ENCODE data around the gene WDR70.
"Not testable (repeated sequence)": the region's sequence is repeated elsewhere in the genome, so short reads cannot be mapped to it uniquely, and the experiment has no call there.

Gene WDR70

DNA sequence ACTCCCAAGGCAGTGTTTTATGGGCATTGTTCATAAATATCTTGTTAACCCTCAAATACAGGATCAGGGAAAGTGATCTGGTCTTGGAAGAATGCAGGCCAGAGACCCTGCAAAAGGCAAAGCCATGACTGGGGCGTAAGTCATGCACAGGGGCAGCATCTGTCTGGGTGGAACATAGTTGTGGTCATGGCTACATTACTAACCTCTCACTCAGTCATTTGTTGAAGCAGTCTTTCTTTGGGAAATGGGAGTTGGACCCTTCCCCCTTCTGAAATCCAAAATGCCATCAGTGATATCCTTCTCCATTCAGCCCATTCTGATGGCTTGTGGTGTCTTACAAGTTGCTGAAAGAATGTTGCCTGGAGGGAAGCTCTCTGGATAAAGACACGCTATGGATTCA lies 392.6 kb downstream of the WDR70 start:
- no peak for DNase-seq

DNA sequence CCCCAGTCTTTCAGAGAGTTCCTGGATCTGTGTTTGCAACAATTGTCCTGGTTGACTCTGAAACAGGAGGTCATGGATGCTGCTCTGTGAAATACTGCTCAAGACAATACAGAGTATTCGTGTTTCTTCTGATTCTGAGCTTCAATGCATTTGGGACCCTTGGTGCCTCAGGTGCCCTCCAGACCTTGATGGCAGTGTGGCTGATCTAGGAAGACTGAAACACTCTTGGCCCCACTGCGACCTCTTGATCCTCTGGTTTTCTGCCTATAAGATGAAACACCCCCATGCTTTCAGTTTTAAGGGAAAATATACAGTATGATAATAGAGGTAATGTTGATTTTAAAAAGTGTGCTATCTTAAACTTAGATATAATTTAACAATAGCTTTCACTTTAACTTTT lies 393.1 kb downstream of the WDR70 start:
- no peak for DNase-seq

DNA sequence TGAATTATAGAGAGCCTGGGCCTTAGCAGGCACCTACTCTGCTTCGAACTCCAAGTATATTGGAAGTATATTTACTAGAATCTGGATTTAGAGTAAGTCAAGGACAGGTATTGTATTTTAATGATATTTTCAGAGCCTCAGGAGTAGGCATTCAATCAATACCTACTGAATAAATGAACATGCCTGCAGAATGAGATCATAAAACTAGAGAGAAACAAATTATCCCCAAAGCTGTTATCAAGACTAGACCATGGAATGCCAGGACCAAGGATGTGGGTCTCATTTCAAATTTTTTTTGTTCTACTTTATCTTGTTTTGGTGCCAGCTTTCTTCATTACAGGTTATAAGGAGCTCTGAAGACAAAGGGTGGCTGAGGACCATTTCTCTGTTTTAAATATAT lies 394.7 kb downstream of the WDR70 start:
- no peak for DNase-seq

DNA sequence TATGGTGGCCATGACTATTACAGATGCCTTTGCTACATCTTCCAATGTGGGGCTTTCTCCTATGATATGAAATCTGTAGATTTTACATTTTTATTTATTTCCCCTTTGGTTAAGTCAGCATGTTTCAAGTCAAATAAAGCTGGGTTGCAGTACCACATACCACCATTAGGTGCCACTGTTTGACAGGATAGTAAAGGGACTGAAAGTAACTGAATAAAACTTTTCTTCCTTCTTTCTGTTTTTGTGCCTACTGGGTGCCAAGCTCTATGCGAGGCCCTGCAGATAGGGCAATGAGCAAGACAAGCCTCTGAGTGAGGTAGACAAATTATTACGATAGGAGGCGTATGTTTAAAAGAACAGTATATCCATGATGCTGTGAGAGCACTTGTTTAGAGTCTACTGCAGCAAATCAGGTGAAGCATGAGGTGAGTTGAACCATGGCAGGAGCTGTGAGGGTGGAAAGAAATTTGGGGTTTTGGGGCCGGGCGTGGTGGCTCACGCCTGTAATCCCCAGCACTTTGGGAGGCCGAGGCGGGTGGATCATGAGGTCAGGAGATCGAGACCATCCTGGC lies 395.9 kb downstream of the WDR70 start:
- DNase-seq, result no peak

DNA sequence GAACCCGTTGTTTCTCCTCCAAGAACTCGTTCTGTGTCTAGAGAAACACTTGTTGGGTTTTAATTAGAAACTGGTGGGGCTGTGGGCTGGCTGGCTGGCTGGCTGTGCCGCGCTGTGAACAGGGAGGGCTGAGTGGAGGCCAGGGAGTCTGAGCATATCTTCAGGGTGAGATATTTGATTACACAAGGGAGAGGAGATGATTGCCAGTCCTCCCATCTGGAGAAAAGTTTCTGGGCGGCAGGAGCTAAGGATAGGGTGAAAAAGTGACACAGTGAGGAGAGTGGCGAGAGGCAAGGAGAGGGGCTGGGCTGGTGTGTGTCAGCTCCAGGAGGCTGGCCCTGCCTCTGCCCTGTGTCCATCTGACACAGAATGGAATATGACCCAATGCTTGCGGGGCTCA lies 397.7 kb downstream of the WDR70 start:
- DNase-seq, result no peak

DNA sequence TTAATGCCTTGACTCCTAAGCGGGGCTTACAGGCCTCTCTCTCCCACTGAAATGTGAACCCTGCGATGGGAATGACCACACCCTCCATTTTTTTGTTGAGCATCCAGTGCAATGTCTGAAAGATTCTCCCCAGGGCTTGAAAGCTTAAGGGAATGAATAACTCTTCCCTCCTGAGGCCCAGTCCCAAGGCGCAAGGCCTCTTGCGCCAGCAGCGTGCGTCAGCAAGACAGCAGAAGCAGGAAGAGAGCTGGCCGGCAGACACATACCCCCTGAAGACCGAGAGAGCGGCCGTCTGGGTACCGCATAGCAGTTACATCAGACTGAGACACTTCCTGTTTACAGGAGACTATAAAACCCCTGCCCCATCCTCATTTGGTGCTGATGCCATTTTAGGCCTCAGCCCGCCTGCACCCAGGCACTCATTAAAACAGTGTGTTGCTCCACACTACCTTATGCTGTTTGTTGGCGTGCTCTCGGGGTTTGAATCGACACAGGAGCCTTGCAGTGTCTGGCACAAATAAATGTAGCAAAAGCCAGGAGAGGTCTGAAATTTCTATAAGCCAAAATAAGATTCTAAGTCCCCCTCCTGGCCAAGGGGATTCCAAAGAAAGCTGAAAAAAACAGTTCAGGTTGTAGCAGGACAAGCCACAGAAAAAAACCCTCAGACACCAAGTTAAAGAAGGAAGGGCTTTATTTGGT lies 398.5 kb downstream of the WDR70 start:
- DNase-seq, result no peak

DNA sequence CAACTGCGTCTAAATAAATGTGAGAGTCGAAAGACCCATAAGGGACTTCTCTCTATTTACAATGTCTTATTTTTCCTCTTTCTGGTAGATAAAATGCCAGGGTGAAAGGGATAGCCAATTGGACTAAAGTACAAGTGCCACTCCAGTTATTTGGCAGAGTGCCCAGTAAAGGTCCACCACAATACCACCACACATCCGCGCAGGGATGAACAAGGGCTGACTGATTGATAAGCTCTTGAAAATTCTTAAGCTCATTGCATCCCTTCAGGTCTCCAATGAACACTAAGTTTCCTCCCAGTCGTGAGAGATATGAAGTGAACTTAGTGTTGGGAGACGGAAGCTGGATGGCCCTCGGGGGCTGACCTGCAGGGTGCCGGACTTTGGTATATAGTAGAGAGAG lies 402.3 kb downstream of the WDR70 start:
- DNase-seq, result peak; percentile 2

DNA sequence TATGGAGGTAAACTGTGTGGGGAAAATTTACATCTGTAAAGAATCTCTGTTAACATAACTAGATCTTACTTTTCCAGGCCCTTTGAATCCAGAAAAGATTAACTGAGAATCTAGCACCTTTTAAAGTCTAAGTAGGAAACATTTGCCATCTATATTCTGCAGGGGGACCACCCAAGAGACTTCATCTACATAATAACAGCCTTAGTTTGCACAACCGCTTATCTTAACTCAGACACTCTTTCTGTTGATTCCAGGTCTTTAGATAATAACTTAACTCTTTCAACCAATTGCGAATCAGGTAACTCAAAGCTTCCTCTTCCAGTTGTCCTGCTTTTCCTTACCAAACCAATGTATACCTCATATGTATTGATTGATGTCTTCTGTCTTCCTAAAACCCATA lies 407.3 kb downstream of the WDR70 start:
- DNase-seq, result no peak

DNA sequence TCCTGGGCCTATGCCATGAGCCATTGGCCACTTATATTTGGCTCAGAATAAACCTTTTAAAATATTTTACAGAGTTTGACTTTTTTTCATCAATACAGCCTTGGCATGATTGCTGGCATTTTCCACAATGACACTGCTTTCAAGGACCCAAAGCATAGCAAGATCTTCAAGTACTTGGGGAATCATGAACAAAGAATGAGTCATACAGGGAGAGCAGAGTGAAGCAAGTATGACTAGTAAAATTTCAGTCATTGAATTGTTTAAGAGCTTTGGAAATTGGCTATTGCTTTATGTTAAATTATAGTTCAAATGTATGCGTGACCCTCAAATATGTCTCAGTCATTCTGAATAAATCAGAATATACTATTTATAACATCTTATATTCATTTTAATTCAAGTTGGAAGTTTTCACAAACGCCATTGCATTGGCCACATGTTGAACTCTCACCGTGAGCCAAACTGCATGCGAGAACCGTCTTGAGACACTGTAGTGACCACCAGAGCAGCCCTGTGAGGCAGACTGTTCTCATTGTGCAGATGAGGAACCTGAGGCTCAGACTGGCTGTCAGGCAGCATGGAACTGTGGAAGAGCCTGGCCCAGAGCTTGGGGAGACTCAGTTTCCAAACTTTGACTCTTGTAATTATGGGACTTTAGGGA lies 407.9 kb downstream of the WDR70 start:
- DNase-seq, result no peak

DNA sequence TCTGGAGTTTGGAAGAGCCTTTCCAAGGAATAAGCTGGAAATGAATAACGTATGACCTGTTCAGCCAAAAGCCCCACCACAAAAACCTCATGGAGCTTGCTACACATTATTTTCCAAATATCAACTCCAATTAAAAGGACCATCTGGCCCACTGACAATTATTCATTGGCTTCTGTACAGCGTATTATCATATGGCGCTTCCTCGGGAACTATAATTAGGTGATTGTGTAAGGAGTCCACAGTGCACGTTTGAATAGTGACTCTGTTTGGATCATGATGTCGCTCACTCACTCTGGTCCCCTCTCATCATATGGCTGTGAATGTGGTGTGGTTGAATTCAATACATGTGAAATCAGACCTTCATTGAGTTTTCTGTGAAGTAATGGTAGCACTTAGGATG lies 408.6 kb downstream of the WDR70 start:
- DNase-seq, result no peak

DNA sequence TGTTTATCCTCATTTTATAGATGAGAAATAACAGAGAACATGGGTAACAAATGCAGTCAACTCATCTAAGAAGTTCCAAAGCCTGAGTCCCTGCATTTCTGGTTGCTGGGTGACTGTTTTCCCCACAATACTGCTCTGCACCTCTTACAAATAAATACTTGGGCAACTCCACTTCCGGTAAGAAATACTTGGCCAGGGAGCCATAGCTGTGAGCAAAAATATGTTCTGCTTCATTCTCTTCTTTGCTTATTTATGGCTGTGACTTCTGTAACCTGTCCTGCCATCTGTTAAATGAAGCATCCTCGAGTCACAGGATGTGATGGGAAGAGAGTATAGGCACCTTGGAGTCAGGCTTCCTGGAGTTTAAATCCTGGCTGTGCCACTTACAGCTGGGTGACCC lies 410.9 kb downstream of the WDR70 start:
- DNase-seq, result no peak

DNA sequence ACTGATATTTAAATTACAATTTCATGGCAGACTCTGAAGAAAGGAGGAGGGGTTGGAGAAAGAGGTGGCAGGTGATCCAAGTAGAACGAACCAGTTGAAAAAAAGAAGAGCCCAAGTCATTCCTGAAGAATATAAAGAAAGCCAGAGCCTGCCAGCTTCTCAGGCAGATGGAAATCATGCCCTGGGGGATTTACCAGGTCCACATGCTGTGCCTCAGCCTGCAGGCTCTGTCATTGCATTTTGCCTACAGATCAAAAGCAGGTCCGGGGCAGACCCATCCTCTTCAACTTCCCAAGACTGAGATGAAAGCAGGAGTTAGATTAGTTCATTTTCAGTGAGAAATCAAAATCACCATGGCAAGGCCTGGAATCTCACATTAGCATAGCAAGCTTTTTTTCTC lies 412.2 kb downstream of the WDR70 start:
- DNase-seq, result no peak

DNA sequence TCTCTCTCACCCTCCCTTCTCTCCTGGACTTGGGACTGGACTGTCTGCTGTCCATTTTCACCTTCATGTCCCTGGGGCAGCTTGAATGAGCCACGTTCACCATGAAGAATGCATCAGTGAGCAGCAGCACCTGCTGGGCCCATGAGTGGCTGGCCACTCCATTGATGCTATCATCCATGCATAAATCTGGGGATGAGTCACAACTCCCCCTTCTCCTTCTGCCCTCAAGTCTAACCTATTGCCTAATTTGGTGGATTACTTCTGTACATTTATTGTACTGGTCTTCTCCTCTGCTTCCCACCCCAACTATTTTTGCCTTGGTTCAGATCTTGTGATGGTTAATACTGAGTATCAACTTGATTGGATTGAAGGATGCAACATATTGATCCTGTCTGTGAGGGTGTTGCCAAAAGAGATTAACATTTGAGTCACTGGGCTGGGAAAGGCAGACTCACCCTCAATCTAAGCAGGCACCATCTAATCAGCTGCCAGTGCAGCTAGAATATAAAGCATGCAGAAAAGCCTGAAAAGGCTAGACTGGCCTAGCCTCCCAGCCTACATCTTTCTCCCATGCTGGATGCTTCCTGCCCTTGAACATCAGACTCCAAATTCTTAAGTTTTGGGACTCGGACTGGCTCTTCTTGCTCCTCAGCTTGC lies 414.0 kb downstream of the WDR70 start:
- DNase-seq, result no peak

DNA sequence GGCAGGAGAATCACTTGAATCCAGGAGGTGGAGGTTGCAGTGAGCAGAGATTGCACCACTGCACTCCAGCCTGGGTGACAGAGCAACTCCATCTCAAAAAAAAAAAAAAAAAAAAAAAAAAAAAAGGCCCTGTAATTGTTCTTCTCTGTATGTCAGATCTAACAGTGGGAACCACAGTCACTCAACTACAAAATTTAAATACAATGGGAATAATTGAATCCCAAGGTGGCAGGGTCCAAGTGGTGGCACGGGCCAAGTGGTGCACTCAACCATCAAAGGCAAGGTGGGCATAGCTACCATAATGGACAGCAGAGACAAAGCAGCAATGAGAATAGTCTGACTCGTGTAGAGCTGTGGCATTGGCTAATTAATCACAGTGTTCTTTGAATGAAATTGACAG lies 416.2 kb downstream of the WDR70 start:
- DNase-seq, result not testable (repeated sequence)

DNA sequence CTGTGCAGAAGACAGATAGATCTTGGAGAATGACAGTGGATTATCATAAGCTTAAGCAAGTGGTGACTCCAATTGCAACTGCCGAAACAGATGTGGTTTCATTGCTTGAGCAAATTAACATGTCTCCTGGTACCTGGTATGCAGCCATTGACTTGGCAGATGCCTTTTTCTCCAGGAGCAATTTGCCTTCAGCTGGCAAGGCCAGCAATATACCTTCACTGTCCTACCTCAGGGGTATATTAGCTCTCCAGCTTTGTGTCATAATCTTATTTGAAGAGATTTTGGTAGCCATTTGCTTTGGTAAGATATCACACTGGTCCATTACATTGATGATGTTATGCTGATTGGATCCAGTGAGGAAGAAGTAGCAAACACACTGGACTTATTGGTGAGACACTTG lies 417.3 kb downstream of the WDR70 start:
- DNase-seq, result not testable (repeated sequence)

DNA sequence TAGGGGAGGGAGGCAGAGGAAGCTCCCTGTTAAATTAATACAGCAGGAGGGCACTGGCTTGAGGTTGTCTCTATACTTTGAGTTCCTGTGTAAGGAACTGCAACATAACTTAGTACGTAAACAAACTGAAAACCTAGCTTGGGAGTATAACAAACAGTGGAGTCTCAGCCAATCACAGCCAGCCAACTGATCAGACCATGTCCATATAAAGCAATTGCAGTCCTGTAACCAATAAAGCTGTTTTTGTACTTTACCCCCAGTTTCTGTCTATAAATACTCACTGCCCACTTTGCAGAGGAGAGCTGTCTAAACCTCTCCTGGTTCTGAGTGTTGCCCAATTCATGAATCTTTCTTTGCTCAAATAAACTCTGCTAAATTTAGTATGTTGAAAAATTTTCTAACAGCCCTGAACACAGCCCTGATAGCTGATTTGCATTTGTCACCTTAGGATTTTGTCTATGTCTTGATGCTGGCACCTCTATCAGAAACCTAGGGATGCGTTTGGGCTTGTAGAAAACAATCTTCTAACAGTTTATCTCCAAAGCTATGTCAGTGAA lies 420.8 kb downstream of the WDR70 start:
- DNase-seq, result no peak

DNA sequence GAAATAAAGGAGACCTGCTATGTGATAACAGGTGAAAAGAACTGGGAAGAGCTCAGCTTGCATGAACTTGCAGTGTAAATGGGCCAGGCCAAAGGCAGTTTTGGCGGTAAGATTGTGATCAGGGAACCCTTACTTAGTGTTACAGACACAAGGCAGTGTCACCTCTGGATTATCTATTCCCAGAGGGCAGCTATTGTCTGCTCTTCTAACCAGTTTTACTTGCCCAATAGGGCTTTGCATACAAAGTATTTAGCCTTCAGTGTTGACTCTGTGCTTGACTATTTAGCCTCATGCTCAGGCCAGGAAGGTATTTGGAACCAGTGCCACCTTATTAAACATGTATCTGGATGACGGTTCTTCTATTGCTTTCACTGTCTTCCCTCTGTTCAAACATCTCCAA lies 422.4 kb downstream of the WDR70 start:
- no peak for DNase-seq
